GOT3 (cell line): ENCODE measurements around the gene ARSG.
"Not testable (repeated sequence)": the region's sequence is repeated elsewhere in the genome, so short reads cannot be mapped to it uniquely, and the experiment has no call there.

Experiments
- DNase-seq: peaks from one replicate; lab custom pipeline; 2025; ENCODE audit warnings: mixed read lengths; lab: John Stamatoyannopoulos, UW

ARSG gene

GRCh38 chr17:68306819-68307218 is 15.5 kb downstream of the ARSG start:
- no peak for DNase-seq

GRCh38 chr17:68307443-68307842 is 16.1 kb downstream of the ARSG start:
- no peak for DNase-seq

GRCh38 chr17:68308486-68308885 is 17.2 kb downstream of the ARSG start:
- DNase-seq = not testable (repeated sequence)

GRCh38 chr17:68309066-68309670 is 17.9 kb downstream of the ARSG start:
- not testable (repeated sequence) for DNase-seq

GRCh38 chr17:68310152-68310551 is 18.9 kb downstream of the ARSG start:
- DNase-seq = no peak

GRCh38 chr17:68314916-68315535 is 23.7 kb downstream of the ARSG start:
- no peak for DNase-seq

GRCh38 chr17:68315930-68316329 is 24.6 kb downstream of the ARSG start:
- no peak for DNase-seq

- DNase-seq = no peak
Measured at GRCh38 chr17:68317458-68317857, 26.2 kb downstream of the ARSG start.

- DNase-seq = peak; percentile 26
Measured at GRCh38 chr17:68318103-68318991, 27.1 kb downstream of the ARSG start.

GRCh38 chr17:68319410-68320162 is 28.3 kb downstream of the ARSG start:
- DNase-seq = no peak

GRCh38 chr17:68320311-68320865 is 29.1 kb downstream of the ARSG start:
- DNase-seq = no peak

GRCh38 chr17:68320943-68321555 is 29.8 kb downstream of the ARSG start:
- no peak for DNase-seq

GRCh38 chr17:68321556-68321954 is 30.3 kb downstream of the ARSG start:
- no peak for DNase-seq

- no peak for DNase-seq
Measured at GRCh38 chr17:68322630-68323029, 31.3 kb downstream of the ARSG start.

- no peak for DNase-seq
Measured at GRCh38 chr17:68324114-68324513, 32.8 kb downstream of the ARSG start.

GRCh38 chr17:68324654-68325336 is 33.5 kb downstream of the ARSG start:
- DNase-seq = no peak

GRCh38 chr17:68325961-68326360 is 34.7 kb downstream of the ARSG start:
- no peak for DNase-seq

- DNase-seq = no peak
Measured at GRCh38 chr17:68326681-68327080, 35.4 kb downstream of the ARSG start.

- DNase-seq = no peak
Measured at GRCh38 chr17:68327823-68328557, 36.7 kb downstream of the ARSG start.

GRCh38 chr17:68328676-68329075 is 37.4 kb downstream of the ARSG start:
- no peak for DNase-seq
